Muscle of back (tissue), 13 donors: ENCODE measurements around the gene UACA. TPM values are rescaled to one million over a fixed set of nuclear protein-coding genes. Genes with fewer than 3 reads are reported as not detected.
"Not testable (repeated sequence)": the region's sequence is repeated elsewhere in the genome, so short reads cannot be mapped to it uniquely, and the experiment has no call there.

Source experiments
- DNase-seq, 3 donors: peaks; one replicate each; pipeline versions ENCODE4 v3.0.0 to v3.0.0-alpha.2; 2013
- long read RNA-seq, 9 donors: transcript quantifications; one replicate each; lab custom pipeline, GENCODE V29; 2026
- polyA plus RNA-seq, 10 donors: library from polyadenylated mRNA; unstranded; fragments of 120-200 nt; gene quantifications; one replicate each; pipeline ENCODE4 v1.2.1, GENCODE V29; 2013; ENCODE audit not compliant: insufficient read length in 10 of 10

Gene UACA
- polyA plus RNA-seq: 100 to 1,000 TPM in 8 of 10 donors, 10 to 100 TPM in 2; 95.3 to 192 (median 123) TPM
- long read RNA-seq, donor 1, full-length matches to known transcripts: 6 of 38 reads
- long read RNA-seq, donor 1, partial matches to known transcripts: 32 of 38 reads
- long read RNA-seq, donor 1, other reads (novel, unspliced or antisense): 0 of 38 reads
- long read RNA-seq, donor 2, partial matches to known transcripts: 55 of 61 reads
- long read RNA-seq, donor 2, other reads (novel, unspliced or antisense): 0 of 61 reads
- long read RNA-seq, donor 3: 0 reads
- long read RNA-seq, donor 4, partial matches to known transcripts: 28 of 33 reads
- long read RNA-seq, donor 4, other reads (novel, unspliced or antisense): 0 of 33 reads
- long read RNA-seq, donor 5, partial matches to known transcripts: 27 of 32 reads
- long read RNA-seq, donor 5, other reads (novel, unspliced or antisense): 0 of 32 reads
- long read RNA-seq, donor 6, partial matches to known transcripts: 41 of 48 reads
- long read RNA-seq, donor 6, other reads (novel, unspliced or antisense): 0 of 48 reads
- long read RNA-seq, donor 7, full-length matches to known transcripts: 9 of 33 reads
- long read RNA-seq, donor 7, partial matches to known transcripts: 24 of 33 reads
- long read RNA-seq, donor 7, other reads (novel, unspliced or antisense): 0 of 33 reads
- long read RNA-seq, donor 8, partial matches to known transcripts: 36 of 38 reads
- long read RNA-seq, donor 8, other reads (novel, unspliced or antisense): 0 of 38 reads
- long read RNA-seq, donor 9: 0 reads

DNA sequence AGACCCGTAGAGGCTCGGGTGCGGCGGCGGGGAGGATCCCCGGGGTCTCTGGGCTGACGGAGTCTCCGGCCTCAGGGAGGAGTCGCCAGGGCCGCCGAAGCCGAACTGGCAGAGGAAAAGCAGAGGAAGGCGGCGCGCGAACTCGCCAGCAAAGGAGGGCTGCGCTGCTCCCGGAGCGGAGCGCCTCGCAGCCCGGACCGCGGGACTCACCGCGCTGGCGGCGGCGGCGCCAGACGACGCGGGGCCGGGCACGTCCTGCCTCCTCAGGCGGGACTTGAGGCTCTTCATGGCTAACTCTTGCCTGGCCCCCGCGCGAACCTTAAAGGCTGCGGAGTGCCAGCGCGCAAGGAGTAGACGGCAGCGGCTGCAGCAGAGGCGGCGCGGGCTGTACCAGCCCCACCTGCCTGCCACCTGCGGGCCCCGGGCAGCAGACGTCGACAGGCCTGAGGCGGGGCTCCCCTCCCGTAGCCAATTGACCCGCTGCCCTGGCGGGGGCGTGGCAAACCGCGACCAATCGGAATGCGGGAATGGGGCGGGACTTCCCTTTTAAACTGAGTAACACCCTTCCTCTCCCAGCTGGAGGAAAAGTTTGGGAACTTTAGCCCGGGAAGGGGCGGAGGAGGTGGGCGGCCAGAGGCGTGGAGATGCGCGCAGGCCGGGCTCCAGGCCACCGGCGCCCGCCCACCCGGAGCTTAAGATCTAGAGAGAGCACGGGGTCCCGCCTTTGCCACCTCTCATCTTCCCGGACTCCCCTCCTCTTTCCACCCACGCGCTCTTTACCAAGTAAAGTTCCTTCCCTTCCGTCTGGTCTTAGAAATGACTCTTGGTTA is at the start of gene UACA:
TSS of gene UACA (minus strand) at position 439 of the 830 bp plus-strand sequence. CDS start at position 288, 151 bp downstream.
- DNase-seq: peak; percentile 98 to 99 (median 98)

- no peak for DNase-seq
Measured at GRCh38 chr15:70812827-70813364, 49.5 kb upstream of the UACA start.

- DNase-seq: no peak
Measured at GRCh38 chr15:70810916-70811578, 47.7 kb upstream of the UACA start.

DNA sequence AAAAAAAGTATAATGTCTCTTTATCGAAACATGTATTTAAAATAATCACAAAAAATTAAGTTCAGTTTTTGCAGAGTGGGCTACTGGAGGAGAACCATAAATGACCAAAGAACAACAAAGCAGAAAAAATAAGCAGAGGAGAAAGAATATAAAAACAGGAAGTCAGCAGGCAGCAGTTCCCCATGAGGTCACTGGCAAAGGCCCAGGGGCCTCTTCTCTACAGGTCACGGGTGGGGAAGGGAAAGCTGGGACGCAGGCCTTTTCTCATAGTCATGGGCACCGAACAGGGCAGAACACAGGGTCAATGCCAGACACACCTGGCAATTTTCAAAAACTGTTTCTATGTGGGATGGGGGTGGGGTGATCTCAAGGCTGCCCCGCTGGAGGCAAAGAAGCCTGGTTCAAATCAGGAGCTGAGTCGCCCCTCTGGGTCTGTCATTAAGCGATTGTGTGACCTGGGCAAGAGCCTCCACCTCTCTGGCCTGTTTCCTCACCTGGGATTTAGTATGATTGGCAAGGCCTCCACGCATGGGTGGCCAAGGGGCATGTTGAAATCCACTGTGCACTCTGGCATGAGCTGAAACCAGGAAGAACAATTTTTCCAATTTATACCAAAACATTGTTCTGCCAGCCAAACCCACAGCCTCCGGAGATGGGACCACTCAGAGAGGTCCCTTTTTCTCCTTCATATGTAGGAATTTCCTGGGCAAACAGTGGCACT is 43.8 kb upstream of the UACA start:
- peak in 1 of 3 donors; percentile 42 for DNase-seq

GRCh38 chr15:70804388-70804787 is 41.0 kb upstream of the UACA start:
- DNase-seq: not testable (repeated sequence)

GRCh38 chr15:70802629-70803028 is 39.3 kb upstream of the UACA start:
- DNase-seq: peak in 1 of 3 donors; percentile 66

DNA sequence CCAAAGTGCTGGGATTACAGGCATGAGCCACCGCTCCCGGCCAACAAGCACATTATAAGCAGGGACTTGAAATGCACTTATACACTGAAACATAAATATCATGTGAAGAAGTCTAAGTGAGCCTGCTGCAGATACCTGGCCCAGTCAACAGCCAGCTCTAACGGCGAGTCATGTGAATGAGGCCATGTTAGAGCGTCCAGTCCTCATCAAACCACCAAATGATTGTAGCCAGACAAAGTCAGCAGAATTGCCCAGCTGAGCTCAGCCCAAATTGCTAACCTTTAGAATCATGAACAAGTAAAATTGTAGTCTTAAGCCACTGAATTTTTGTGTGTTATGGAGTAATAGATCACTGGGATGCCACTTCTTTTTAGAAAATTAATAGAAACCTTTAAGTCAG is 37.8 kb upstream of the UACA start:
- DNase-seq: no peak

DNA sequence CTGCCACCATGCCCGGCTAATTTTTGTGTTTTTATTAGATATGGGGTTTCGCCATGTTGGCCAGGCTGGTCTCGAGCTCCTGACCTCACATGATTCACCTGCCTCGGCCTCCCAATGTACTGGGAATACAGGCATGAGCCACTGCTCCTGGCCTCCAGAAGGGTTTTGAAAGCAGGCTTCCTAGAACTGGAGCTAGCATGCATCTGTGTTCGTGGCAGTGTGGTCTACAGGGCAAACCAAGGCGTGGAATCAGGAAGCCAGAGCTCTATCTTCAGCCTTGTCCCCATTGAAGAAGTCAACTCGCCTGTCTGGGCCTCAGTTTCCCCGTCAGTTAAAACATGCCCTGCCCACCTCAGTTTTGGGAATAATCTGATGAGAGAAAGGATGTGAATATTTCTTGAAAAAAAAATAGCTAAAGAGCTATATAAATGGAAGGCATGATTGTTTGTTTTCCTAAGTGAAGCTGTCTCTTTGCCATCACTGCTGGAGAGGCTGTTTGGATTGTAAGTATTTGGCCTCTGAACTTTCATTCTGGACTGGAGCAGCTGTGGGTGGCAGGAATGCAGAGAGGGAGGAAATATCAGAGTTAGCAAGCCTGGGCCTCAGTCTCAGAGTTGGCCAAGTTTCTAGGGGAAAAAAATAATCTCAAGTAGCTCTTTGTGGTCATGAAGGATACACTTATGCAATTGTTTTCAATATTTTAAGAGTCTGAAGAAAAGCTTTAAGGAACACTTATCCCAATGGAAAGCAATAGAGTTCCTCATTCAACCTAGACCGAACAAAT is 36.5 kb upstream of the UACA start:
- peak in 2 of 3 donors; percentile 60 to 80 for DNase-seq

GRCh38 chr15:70797464-70797863 is 34.1 kb upstream of the UACA start:
- no peak for DNase-seq

- DNase-seq: no peak
Measured at GRCh38 chr15:70796516-70797310, 33.4 kb upstream of the UACA start.

DNA sequence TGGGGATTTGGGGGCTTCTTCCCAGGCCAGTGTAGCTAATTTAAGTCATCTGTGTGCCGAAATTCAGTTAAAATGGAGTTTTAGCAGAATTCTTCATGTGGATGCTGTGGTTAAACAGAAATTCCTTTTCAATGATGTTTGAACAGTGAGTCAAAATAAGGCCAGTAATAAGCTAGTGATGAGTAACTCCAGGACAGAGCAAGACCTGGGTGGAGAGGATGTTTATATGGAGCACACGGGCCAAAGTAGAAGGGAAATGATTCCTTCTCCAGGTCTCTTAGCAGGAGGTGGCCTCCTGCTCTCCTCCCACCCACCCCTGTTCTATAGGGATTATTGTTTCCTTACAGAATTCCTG is 31.9 kb upstream of the UACA start:
- peak in 2 of 3 donors; percentile 39 to 91 for DNase-seq

- DNase-seq: peak in 1 of 3 donors; percentile 21
Measured at GRCh38 chr15:70794596-70795310, 31.4 kb upstream of the UACA start.

DNA sequence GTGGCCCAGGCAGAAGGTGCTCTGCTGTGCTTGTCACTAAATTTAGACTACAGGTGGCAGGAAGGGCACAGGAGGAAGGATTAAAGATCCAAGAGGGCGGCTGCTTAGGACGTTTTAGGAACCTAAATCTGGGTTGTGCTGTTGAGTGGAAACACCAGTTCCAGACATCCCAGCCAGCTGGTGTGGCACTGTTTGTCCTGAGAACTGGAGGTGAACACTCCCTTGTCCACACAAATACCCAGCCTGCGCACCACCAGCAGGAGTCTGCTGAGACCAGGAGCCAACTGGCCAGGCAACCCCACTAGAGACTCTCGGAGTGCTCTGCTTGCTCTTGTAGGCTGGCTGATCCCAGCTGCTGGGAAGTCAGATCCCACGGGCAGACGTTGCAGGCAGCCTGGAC is 30.3 kb upstream of the UACA start:
- DNase-seq: no peak

GRCh38 chr15:70792171-70792573 is 28.8 kb upstream of the UACA start:
- DNase-seq: peak in 1 of 3 donors; percentile 56

- no peak for DNase-seq
Measured at GRCh38 chr15:70791259-70791658, 27.9 kb upstream of the UACA start.

GRCh38 chr15:70789213-70789612 is 25.9 kb upstream of the UACA start:
- DNase-seq: no peak

DNA sequence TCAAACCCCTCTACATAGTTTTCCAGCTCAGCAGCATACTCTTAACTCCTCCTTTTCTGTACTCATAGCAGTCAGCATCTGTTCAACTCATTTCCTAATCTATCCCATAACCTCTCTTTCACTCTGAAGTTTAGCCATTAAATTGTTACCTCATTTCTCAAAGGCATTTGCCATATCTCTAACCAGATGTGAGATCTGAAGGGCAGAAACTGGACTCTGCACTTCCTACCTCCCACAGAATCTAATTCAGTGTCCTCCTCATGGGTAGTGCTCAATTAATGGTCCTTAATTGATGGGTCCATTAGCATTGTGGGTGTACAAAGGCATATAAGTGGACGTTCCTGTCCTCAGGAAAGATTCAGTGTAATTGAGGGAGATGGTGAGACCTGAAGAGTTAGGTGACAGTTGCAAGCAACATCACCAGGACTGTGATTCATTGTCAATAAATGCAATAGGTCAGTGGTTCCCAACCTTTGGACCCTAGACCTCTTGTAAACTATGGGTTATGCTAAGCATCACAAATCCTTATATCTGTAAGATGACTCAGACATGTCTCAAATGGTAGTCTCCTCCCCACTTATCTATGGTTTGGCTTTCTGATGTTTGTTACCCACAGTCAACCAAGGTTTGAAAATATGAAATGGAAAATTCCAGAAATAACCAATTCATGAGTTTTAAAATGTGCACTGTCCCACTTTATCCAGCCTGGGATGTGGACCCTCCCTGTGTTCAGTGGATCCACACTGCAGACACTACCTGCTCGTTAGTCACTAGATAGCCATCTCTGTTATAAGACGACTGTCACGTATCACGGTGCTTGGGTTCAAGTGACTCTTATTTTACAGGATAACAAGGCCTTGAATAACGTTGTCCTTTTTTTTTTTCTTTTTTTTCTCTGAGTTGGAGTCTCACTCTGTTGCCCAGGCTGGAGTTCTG is 25.0 kb upstream of the UACA start:
- DNase-seq: peak in 1 of 3 donors; percentile 35
